ENCODE results near the gene FAM110C. TPM values are rescaled to one million over a fixed set of nuclear protein-coding genes. Genes with fewer than 3 reads are reported as not detected.
"Not testable (repeated sequence)": the region's sequence is repeated elsewhere in the genome, so short reads cannot be mapped to it uniquely, and the experiment has no call there.

FAM110C gene
- total RNA-seq, 4 donors from 2014 or later: 10.0 to 23.8 (median 13.0) TPM

DNA sequence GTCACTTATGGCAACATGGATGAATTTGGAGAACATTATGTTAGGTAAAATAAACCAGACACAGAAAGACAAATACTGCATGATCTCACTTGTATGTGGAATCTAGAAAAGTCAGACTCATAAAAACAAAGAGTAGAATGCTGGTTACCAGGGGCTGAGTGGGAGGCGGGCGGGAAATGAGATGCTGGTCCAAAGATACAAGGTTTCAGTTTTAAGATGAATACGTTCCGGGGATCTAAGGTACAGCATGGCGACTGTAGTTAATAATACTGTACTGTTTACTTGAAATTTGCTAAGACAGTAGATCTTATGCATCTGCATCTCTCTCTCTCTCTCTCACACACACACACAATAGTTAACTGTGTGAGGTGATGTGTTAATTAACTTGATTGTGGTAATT, 14.2 kb downstream of the FAM110C start:
- no peak overlapping the region for H3K4me3 ChIP-seq (replicated peaks in 1 of 3)

GRCh38 chr2:29253-29652, 17.1 kb downstream of the FAM110C start:
- no peak overlapping the region for H3K4me3 ChIP-seq (replicated peaks in 1 of 3)
- H3K9me3 ChIP-seq: no peaks in the 10 kb centered on the region
- DNase-seq: no peak
- 74 to 94% methylated on average over 1 of the region's 1 CpG for WGBS, 2 donors
- no peak overlapping the region for H3K27ac ChIP-seq
- TF ChIP-seq POLR2A (IDR thresholded peaks at IDR 0.05) (no peak), CTCF (IDR thresholded peaks at IDR 0.05) (no peak)
- H3K27me3 ChIP-seq: no peaks in the 10 kb centered on the region
- intact Hi-C loops (cut with DNase I): no loop called here
- H3K4me1 ChIP-seq: no peaks in the 10 kb centered on the region
- no peaks in the 10 kb centered on the region for H3K36me3 ChIP-seq

More for the DNA sequence above, 14.2 kb downstream of the FAM110C start:
- Histone ChIP-seq H3K27me3 (no peaks in the 10 kb centered on the region), H3K4me1 (peaks cover 0 to 5% of the 10 kb centered on the region in 2 donors), H3K36me3 (no peaks in the 10 kb centered on the region), H3K27ac (no peak overlapping the region), H3K9me3 (no peaks in the 10 kb centered on the region)
- intact Hi-C loops (cut with DNase I): no loop called here
- WGBS, 2 donors: 89 to 95% methylated on average over 5 of the region's 5 CpGs
- DNase-seq: no peak
- no peak for TF ChIP-seq POLR2A (IDR thresholded peaks at IDR 0.05)
- no peak for TF ChIP-seq CTCF (IDR thresholded peaks at IDR 0.05)

DNA sequence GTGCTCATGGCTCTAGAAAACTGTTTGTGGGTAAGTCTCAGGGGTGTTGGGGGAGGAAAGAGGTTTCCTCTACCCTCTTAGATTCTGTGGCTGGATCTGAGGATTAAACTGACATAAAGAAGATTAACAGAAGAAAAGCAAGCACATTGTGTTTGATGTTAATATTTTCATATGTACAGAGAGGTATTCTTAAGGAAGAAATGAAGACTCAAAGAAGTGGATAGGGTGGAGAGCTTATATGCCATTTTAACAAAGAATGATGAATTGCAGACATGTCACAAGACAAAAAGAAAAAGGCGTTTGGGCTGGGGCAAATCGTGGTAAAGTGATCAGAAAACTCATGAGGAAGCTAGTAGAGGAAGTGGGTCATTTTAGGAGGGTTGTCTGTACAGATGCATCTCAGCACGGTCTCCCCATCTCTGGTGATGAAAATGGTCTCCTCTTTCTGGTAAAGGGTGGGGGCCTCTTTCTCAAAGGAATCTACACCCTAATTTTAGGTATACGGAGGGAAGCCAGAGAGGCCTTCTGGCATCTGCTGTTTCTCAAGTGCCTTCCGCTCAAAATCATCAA, 17.8 kb downstream of the FAM110C start:
- 76 to 82% methylated on average over 5 of the region's 5 CpGs for WGBS, 2 donors
- Histone ChIP-seq H3K27me3 (no peaks in the 10 kb centered on the region), H3K36me3 (no peaks in the 10 kb centered on the region), H3K4me1 (no peaks in the 10 kb centered on the region), H3K9me3 (no peaks in the 10 kb centered on the region), H3K27ac (no peak overlapping the region), H3K4me3 (replicated peaks in 1 of 3) (no peak overlapping the region)
- TF ChIP-seq POLR2A (IDR thresholded peaks at IDR 0.05): no peak
- TF ChIP-seq CTCF (IDR thresholded peaks at IDR 0.05): no peak
- no peak for DNase-seq
- intact Hi-C loops (cut with DNase I): no loop called here

DNA sequence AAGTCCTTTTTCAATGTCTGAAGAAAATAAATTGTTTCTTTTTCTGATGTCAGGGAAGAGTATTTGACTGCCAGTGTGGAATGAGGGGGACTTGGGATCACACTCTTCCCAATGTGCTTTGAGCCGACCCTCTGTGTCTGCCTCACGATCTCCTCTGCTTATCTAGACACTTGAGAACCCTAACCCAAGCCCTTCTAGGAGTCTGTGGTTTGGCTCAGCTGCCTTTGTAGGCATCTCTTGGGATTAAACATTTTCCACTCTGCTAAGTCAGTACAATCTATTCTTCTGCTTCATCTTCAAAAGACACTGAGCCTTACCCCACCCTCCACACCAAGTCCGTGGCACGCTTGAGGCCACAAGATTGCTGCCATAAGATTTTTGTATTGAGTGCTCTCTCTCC, 19.4 kb downstream of the FAM110C start:
- WGBS, 2 donors: 55 to 72% methylated on average over 4 of the region's 4 CpGs
- no peak for TF ChIP-seq CTCF (IDR thresholded peaks at IDR 0.05)
- TF ChIP-seq POLR2A (IDR thresholded peaks at IDR 0.05): no peak
- no peaks in the 10 kb centered on the region for H3K9me3 ChIP-seq
- no peaks in the 10 kb centered on the region for H3K36me3 ChIP-seq
- intact Hi-C loops (cut with DNase I): no loop called here
- no peak overlapping the region for H3K27ac ChIP-seq
- no peaks in the 10 kb centered on the region for H3K27me3 ChIP-seq
- DNase-seq: no peak
- H3K4me1 ChIP-seq: no peaks in the 10 kb centered on the region
- no peak overlapping the region for H3K4me3 ChIP-seq (replicated peaks in 1 of 3)

- TF ChIP-seq CTCF (IDR thresholded peaks at IDR 0.05) (no peak), POLR2A (IDR thresholded peaks at IDR 0.05) (no peak)
- Histone ChIP-seq H3K27ac (no peak overlapping the region), H3K27me3 (no peaks in the 10 kb centered on the region), H3K4me3 (replicated peaks in 1 of 3) (no peak overlapping the region), H3K36me3 (no peaks in the 10 kb centered on the region), H3K4me1 (no peaks in the 10 kb centered on the region), H3K9me3 (no peaks in the 10 kb centered on the region)
- intact Hi-C loops (cut with DNase I): no loop called here
- DNase-seq: no peak
- WGBS, 2 donors: 90% methylated on average over 4 of the region's 4 CpGs
Observed at GRCh38 chr2:25543-25942, 20.8 kb downstream of the FAM110C start.

- DNase-seq; H3K9me3 ChIP-seq; H3K27me3 ChIP-seq; H3K4me1 ChIP-seq; intact Hi-C loops (cut with DNase I); H3K36me3 ChIP-seq; H3K4me3 ChIP-seq (replicated peaks in 1 of 3); H3K27ac ChIP-seq: not testable (repeated sequence)
- WGBS, 2 donors: 83 to 84% methylated on average over 4 of the region's 4 CpGs
Observed at GRCh38 chr2:24591-24990, 21.7 kb downstream of the FAM110C start.
